Left forelimb (tissue), 1 donor: ENCODE measurements around the gene SYCE1.
"Not testable (repeated sequence)": the region's sequence is repeated elsewhere in the genome, so short reads cannot be mapped to it uniquely, and the experiment has no call there.

Experiments used
- DNase-seq: peaks from one replicate; pipeline ENCODE4 v3.0.0-alpha.2; 2018; ENCODE audit warnings: low spot score

Gene SYCE1, protein sequence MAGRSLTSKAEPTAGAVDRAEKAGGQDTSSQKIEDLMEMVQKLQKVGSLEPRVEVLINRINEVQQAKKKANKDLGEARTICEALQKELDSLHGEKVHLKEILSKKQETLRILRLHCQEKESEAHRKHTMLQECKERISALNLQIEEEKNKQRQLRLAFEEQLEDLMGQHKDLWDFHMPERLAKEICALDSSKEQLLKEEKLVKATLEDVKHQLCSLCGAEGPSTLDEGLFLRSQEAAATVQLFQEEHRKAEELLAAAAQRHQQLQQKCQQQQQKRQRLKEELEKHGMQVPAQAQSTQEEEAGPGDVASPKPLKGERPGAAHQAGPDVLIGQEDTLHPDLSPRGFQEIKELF

DNA sequence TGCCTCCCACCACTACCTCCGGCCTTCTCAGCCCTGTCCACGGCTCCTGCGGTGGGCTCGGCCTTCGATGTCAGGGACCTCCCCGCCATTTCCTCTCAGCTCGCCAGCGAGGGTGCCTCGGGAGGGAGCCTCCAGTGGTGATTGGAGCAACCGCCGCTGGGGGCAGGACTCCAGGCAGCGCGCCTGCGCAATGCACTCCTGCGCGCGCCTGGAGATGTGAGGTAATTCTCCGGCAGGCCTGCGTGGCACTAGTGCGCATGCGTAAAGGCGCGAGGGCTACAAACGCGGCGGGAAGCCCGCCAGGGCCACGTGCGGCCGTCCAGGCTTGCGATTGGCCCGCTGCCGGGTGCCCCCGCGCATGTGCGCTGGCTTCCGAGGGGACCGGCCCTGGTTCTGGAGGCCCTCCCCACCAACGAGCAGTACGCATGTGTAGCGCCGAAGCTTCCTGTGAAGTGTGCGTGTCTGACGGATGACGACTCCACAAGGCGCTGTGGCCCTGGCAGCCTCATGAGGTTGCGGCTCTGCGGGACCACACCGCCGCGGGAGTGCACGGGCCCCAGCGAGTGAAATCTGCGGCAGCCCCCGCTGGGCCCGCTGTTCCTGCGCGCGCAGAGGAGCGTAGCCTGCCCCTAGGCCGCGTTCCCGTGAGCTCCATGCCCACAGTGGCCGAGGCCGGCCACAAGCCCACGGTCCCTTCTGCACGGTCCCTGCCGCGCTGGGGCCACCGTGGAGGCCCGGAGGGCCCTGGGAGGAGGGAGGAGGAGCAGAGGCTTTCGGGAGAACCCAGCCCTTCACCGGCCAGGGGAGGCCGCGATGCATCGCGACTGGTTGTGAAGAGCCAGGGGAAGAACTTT, at the start of gene SYCE1:
Gene SYCE1, minus strand, starts transcription at position 143 of the 854 bp plus-strand sequence. Its CDS starts 54 bp downstream, at position 89.
- no peak for DNase-seq

DNA sequence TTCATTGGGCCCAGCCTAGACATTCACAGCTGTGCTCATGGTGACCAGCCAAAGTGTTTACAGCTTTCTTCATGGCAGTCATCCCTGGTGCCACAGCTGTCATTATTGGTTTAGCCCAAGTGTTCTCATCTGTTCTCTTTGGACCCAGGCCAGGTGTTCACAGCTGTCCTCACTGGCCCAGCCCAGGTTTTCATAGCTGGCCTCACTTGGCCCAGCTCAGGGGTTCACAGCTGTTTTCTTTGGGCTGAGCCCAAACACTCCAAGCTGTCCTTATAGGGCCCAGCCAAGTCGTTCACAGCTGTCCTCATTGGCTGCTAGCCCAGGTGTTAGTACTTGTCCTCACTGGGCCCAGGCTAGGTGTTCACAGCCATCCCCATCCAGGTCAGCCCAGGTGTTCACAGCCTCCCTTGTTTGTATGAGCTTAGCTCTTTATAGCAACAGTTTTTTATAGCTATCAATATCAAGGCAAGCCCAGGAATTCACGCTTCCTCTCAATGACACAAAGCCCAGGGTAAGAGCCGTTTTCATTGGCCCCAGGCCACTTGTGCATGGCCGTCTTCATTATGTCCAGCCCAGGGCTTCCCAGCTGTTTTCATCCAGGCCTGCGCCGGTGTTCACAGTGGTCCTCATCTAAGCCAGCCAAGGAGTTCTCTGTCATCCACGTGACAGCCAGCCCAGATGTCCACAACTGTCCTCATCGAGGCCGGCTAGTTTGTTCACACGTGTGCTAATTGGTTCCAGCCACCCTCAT, 49.6 kb upstream of the SYCE1 start:
- DNase-seq = no peak

- DNase-seq = no peak
These were observed 48.3 kb upstream of the SYCE1 start for GRCh38 chr10:133613699-133614098.

GRCh38 chr10:133611079-133611478, 45.7 kb upstream of the SYCE1 start:
- DNase-seq = no peak

- no peak for DNase-seq
These were observed 43.5 kb upstream of the SYCE1 start for GRCh38 chr10:133608855-133609254.

- DNase-seq = not testable (repeated sequence)
These were observed 38.1 kb upstream of the SYCE1 start for GRCh38 chr10:133603434-133603833.

- no peak for DNase-seq
These were observed 35.3 kb upstream of the SYCE1 start for GRCh38 chr10:133600657-133601056.

- DNase-seq = not testable (repeated sequence)
These were observed 34.5 kb upstream of the SYCE1 start for GRCh38 chr10:133599869-133600268.

DNA sequence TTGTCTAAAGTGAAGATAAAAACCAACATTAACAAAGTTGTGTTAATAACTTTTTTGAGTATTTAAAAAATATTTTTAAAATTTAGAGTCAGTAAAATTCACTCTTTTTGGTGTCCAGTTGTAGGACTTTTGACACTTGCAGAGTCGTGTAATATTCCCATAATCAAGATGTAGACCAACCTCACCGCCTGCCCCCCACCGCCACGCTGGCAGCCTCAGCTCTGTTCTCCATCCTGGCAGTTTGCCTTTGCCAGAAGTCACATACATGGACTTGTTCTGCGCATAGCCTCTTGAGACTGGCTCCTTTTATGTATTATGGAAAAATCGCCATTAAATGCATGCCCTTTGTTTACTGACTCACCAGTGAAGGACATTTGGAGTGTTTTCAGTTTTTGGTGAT, 27.3 kb upstream of the SYCE1 start:
- no peak for DNase-seq

DNA sequence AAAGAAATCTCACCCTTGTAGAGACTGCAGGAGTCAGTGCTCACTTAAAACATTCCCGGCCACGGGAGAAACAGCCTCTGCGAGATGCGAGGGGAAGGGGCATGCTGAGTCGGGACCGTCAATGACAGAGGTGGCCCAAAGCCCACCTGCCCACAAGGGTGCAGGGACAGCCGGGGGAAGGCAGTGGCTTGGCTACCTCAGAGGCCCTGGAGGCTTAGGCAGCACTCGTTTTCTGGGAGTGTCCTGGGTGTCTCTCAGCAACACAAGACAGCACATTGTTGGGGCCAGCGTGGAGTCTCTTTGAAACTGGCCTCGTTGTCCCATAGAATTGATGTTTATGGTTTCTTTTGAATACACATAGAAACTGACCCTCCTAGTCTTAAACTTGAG, 25.6 kb upstream of the SYCE1 start:
- DNase-seq = no peak

GRCh38 chr10:133590226-133590969, 25.0 kb upstream of the SYCE1 start:
- DNase-seq = no peak

GRCh38 chr10:133577037-133577436, 11.7 kb upstream of the SYCE1 start:
- not testable (repeated sequence) for DNase-seq

- not testable (repeated sequence) for DNase-seq
These were observed 8.1 kb upstream of the SYCE1 start for GRCh38 chr10:133573460-133573859.

- DNase-seq = not testable (repeated sequence)
These were observed 6.7 kb upstream of the SYCE1 start for GRCh38 chr10:133572055-133572454.

DNA sequence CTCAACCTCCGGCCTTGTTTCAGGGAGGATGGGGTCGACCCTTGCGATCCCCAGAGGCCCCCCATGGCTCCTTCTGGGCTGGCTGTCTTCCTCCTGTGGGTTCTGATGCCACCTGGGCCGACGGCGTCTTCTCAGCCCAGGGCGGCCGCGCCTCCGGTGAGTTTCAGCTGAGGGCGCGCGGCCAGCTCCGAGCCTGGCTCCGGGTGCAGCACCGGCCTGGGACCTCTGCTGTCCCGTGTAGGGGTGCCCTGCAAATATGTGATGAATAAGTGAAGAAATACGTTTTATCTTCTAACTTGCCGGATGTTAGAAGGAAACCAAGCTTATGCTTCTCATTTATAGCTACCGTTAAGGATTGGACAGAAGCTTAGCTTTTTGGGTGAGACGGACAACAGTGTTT, 4.4 kb upstream of the SYCE1 start:
- DNase-seq = not testable (repeated sequence)

- not testable (repeated sequence) for DNase-seq
These were observed 3.6 kb upstream of the SYCE1 start for GRCh38 chr10:133568831-133569527.

- no peak for DNase-seq
These were observed 2.9 kb upstream of the SYCE1 start for GRCh38 chr10:133568287-133568614.

DNA sequence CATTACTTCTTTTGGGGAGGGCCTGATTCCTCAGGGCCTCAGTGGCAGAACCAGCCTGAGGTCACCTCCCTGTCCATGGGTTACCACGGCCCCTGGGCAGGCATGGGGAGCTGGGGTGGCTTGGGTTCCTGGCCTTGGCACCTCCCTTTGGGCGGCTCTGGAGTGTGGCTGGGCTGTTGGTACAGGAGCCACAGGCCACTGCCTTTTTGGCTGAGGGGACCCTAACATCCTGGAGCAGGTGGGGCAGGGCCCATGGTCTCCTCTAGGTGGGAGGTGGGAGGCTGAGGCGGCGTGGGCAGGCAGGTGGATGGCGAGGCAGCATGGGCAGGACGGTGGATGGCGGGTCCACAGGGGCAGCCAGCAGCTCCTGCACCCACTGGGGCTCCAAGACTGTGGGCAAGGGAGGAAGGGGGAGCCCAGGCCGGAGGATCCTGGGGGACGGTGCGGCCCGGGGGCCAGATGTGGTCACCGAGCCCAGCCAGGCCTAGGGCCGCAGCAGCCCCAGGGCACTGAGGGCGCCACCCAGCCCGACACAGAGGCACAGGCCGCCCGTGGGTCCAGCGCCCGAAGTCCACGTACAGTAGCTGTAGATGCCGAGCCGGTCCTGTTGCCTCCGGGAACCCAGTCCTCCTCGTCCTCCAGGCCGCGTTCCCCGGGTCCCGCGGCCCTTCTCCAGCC, 2.4 kb upstream of the SYCE1 start:
- no peak for DNase-seq

DNA sequence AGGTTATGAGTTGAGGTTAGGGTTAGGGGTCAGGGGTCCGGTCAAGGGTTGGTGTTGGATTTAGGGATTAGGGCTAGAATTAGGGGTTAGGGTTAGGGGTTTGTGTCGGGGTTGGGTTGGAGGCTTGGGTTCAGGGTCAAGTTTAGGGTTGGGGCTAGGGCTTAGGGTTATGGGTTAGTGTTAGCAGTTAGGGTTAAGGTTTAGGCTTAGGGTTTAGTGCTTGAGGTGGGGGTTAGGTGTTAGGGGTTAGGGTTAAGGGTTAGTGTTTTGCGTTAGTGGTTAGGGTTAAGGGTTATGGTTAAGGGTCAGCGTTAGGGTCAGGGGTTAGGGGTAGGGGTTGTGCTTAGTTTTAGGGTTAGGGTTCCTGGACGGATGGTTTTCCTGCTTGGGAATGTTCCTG, 1.7 kb upstream of the SYCE1 start:
- DNase-seq = no peak

DNA sequence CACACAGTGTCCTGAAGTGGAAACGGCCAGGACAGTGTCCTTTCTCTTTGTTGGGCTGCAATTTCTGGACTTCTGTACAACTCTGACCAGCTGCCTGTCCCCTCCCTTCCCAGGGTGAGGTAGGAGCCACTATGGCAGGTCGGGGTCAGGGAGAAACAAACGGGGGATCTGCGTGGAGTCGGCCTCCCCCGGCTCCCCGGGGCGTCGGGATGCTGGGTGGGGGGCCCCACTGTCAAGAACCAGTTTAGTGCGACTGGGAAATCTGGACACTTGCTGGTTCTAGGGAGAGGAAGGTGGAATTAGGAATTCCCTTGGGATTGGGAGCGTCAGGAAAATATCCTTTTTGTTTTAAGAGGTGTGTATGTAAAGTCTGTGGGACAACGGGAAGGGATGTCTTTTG, 567 bp downstream of the SYCE1 start:
- no peak for DNase-seq

DNA sequence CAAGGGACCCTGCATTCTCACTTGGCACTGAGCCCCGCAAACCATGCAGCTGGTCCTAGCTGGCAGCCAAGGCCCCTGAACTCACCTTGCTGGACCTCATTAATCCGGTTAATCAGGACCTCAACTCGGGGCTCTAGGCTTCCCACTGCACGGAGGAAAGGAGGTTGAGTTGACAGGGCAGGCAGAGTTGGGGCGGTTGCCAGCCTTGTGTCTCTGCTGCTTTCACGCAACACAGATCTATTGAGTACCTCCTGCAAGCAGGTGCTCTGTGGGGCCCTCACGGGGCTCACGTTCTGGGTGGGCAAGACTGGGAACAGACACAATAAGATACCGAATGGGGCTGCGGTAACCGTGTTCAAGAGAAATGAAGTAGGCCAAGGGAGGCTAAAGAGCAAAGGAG, 6.2 kb downstream of the SYCE1 start:
- DNase-seq = no peak
